Measurements from ENCODE around the gene DNAAF1.
"Not testable (repeated sequence)": the region's sequence is repeated elsewhere in the genome, so short reads cannot be mapped to it uniquely, and the experiment has no call there.

Gene DNAAF1

DNA sequence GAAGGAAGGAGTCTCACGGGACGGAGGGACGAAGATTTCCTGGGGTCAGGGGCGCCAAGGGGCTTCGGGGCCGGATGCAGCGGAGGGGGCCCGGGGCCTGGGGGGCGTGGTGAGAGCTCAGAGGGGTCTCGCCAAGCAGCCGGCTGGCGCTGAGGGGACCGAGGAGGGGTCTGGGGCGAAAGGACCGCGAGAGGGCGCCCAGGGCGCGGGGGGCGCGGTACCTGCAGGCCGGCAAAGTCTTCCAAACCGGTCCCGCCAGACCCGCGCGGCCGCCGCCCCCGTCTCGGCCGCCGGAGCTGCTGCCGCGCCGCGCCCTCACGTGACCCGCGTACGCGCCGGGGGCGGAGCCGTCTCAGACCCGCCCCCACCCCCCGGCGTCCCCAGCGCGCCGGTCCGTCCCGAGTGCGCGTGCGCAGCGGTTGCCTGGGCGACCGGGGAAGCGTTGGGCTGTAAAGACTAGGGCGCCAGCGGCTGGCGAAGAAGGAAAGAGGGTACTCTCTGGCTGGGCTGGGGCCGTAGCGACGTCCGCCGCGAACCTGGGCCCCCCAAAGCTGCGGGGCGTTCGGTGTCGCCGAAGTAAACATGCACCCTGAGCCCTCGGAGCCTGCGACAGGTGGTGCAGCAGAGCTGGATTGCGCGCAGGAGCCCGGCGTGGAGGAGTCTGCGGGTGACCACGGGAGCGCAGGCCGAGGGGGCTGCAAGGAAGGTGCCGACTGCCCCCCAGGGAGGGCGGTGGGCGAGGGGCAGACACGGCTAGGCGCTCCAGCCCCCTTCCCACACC lies at the start of gene DNAAF1, which contains the start of gene HSDL1:
TSS of gene DNAAF1 (plus strand) at position 450 of the 781 bp plus-strand sequence. CDS start at position 583, 133 bp downstream.
TSS of gene HSDL1 (minus strand) at position 319 of the 781 bp plus-strand sequence. CDS start 13,856 bp downstream, outside the sequence.
- DNase-seq = peak; percentile 95

DNA sequence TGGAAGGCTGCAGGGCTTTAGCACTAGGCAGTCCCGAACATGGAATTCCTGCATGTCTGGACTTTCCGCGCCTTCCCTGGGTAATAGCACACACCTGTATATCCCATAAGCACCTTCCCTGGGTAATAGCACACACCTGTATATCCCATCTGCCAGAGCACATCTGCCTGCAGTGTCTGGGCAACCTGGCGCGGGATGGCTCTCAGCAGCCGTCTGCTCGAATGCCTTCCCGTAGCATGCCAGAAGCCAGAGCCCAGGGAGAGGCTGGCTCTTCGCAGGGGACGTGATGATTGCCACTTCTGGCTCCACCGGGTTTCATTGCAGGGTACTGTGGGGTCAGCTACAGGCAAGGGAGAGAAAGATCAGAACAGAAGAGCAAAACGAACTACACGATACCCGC lies 49.6 kb upstream of the DNAAF1 start:
- no peak for DNase-seq

DNA sequence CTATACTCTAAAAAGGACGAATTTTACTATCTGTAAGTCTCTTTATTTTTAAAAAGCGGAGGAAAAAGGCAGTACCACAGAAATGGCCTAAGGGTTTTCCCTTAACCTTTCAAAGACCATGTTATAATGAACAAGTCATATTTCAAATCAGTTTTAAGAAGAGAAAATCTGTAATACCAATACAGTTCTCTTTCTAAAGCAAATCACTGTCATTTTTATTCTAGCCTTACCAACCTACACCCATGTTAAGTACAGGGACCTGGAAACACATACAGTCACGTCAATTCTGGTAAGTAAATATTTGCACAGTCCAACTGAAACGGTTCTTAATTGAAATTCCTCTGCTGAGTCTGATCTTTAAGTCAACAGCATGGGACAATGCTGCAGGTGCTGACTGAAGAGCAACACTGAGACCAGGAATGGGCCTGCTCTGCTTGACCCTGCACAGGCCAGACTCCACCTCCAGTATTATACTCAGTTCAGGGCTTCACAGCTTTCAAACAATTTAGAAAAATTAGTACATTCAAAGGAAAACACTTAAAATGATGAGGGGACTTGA lies 48.6 kb upstream of the DNAAF1 start:
- no peak for DNase-seq

DNA sequence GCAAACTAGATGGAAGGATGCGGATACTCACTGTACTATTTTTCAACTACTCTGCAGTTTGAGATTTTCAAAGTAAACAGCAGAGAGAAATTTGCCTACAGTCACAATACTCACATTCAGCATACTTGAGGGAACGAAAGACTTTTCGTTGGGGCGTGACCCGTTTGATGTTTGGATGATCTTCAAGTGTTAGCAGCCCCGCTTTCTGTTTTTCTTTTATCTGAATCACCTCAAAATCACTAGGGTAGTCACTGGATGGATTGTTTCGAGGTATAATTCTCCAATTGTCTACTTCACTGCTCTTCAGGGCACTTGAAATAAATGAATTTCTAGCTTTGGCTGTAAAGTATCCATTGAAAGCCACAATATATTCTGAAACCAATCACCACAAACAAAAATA lies 46.2 kb upstream of the DNAAF1 start:
- DNase-seq = no peak

DNA sequence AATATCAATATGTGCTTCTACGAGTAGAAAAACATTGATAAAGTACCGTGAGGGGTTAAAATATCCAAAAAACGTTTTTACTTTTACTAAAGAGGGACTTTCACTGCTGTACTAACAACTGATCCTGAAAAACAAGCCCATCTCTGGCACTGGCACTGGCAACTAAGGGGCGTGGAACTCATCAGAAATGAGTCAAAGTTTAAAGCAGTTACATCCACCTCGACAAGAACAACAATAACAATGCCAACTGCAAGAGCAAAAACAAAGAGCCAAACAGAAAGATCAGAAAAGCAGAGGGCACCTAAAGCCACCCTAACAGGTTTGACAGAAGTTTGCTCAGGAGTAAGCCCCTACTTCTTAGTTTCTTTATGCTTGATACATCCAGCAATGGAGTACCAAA lies 41.4 kb upstream of the DNAAF1 start:
- no peak for DNase-seq

DNA sequence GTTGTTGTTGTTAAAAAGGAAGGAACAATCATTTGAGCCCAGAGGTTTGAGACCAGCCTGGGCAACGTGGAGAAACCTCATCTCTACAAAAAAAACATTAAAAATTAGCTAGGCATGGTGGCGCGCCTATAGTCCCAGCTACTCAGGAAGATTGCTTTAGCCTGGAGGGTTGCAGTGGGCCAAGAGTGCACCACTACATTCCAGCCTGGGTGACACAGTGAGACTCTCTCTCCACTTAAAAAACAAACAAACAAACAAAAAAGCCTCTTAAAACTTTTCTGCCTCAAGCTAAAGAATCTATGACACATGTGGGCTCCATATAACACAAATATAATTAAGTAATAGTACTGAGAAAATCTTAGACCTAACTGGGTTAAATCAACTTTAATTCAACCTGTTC lies 40.9 kb upstream of the DNAAF1 start:
- DNase-seq = no peak

DNA sequence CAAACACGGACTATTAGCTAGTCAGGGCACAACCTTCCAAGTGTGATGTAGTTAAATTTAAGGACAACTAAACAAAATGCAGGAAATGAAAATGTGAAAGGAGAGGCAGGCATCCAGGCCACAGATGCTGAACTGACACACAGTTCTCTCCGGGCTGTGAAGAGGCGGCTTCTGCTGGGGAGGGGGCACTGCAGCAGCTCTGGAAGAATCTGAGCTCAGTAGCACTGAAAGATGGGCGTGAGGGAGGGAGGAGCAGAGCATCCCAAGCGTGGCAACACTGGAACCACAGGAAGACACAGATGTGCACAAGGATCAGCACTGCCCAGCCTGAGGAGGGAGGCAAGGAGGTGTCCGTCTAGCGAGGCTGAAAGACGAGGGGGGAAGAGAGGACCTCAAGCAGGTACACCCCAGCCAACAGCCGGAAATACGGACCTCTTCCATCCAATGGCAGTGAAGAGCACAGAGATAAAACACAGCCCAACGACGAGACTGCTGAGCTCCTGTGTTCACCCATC lies 39.8 kb upstream of the DNAAF1 start:
- DNase-seq = no peak

DNA sequence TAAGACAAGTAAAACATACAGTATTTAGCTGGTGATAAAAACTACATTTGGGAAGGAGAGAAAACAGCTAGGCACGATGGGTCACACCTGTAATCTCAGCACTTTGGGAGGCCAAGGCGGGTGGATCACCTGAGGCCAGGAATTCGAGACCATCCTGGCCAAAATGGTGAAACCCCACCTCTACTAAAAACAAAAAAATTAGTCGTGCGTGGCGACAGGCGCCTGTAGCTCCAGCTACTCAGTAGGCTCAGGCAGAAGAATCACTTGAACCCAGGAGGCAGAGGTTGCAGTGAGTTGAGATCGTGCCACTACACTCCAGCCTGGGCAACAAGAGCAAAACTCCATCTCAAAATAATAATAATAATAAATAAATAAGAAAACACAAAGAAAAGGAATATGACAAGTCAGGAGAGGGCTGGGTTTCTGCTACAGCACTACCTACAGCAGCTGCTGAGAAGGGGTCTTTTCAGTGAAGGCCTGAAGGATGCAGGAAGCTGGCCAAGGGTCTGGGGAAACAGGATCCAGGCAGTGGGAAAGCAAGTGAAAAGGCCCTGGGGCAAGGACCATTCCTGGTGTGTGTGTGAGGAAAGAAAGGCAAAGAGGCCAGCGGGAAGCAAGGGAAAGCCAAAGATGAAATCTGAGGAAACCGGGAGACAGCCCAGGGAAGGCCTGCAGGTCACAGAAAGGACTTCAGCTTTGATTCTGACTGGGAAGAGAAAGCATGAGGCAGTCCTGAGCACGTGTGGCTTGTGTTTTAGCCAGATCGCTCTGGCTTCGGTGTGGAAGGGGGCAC lies 39.0 kb upstream of the DNAAF1 start:
- no peak for DNase-seq

DNA sequence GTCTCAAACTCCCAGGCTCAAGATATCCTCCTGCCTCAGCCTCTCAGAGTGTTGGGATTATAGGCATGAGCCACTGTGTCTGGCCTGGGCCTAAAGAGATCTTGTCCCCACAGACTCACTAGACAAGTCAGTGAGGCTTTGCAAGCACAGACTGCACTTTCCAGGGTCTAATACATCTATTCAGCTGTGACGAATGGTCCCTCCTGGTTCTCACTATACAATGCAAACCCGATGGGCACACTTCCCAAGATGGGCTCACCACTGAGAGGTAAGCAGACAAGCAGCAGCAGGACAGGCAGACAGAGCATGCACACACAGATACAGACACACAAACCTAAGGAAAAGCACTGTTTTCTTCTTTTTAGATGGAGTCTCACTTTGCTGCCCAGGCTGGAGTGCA lies 37.2 kb upstream of the DNAAF1 start:
- DNase-seq = no peak

DNA sequence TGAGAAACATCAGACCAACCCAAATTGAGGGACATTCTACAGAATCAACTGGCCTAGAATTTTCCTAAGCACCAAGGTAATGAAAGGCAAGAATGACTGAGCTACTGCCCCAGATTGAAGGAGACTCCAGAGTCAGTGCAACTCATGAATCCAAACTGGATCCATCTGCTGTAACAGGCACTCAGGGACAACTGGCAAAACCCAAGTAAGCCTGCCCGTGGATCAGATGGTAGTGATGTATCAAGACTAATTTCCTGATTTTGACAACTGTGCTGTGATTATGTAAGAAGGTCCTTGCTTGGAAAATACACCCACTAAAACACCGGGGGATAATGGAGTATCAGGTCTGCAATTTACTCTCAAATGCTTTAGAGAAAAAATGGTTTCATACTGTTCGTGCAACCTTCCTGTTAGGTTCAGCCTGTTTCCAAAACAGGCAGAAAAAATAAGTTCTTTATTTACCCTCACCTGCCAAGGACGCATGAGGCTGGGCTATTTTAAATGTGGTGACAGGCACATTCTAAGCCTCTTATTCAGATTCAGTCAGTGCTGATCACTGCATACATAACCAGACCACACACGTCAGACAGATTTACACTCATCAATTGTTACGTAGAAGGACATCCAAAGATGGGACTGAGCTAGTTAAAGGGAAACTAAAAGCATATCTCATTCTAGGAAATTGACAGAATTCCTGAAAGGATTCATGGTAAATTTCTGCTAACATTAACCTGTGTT lies 35.3 kb upstream of the DNAAF1 start:
- DNase-seq = no peak

DNA sequence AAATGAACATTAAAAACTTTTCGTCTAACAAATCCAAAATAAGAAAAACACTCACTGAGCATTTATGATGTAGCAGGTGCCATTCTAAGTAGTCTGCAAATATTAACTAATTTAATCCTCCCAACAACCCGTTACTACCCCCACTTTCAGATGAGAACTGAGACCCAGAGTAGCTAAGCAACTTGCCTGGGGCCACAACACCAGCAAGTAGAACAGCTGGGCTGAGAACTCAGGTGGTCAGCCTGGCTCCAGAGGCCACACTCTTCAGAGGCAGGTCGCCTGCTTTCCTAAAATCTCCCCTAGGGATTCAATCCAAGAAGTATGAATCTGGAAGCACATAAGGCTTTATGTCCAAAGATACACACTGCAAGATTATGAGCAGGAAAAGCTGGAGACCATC lies 34.6 kb upstream of the DNAAF1 start:
- DNase-seq = no peak

DNA sequence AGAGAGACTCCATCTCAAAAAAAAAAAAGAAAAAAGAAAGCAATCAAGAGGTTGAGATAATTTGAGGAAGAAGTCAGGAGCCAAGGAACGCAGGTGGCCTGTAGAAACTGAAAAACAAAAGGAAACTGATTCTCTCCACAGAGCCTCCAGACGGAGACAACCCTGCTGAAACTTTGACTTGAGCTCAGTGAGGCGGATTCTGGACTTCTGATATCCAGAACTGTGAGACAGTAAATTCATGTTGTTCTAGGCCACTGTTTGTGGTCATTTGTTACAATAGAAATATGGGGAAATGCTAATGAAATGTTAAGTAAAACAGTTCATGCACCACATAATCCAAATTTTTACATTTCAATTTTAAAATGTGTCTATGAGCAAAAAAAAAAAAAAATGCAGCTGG lies 33.6 kb upstream of the DNAAF1 start:
- DNase-seq = no peak

DNA sequence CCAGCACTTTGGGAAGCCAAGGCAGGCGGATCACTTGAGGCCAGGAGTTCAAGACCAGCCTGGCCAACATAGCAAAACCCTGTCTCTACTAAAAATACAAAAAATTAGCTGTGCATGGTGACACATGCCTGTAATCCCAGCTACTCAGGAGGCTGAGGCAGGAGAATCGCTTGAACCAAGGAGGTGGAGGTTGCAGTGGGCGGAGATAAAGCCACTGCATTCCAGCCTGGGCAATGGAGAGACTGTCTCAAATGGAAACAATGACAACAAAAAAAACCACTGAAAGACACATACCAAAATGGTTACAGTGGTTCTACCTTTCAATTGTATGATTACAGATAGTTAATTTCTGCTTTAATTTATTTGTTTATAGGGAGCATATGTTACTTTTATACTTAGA lies 33.2 kb upstream of the DNAAF1 start:
- DNase-seq = not testable (repeated sequence)

DNA sequence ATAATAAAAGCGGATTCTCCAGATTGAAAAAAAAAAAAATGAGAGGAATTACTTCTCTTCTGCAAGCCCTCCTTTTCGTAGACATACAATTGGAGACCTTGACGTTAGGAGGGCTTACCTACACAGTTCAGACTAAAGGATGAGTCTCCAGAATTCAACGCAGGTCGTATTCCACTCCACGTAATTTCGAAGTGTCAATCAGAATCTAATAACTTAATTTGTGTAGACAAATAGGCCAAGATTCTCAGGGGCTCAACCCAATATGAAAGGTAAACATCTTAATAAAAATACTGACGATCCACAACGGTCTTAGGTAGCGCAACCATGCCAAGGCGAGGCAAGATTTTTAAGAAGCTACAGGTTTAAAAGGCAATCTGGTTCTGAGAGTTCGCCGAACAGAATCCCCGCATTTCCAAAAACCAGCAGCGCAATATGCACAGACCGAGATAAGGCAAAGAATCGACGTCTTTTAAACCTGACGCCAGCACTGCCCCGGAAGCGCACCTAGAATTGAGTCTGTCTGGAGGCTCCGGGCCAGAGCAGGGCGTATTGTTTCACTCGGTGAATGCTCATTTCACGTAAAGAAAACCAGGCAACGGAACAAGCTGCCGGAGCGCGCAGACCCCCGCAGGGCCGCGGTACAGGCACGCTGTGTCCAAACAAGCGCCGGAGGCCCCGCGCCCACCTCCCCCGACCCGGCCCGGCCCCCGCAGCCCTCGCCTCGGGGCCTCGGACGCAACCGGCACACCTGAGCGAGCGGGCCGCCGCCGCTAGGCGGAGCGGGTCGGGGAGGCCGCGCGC lies 29.0 kb upstream of the DNAAF1 start:
- DNase-seq = no peak

DNA sequence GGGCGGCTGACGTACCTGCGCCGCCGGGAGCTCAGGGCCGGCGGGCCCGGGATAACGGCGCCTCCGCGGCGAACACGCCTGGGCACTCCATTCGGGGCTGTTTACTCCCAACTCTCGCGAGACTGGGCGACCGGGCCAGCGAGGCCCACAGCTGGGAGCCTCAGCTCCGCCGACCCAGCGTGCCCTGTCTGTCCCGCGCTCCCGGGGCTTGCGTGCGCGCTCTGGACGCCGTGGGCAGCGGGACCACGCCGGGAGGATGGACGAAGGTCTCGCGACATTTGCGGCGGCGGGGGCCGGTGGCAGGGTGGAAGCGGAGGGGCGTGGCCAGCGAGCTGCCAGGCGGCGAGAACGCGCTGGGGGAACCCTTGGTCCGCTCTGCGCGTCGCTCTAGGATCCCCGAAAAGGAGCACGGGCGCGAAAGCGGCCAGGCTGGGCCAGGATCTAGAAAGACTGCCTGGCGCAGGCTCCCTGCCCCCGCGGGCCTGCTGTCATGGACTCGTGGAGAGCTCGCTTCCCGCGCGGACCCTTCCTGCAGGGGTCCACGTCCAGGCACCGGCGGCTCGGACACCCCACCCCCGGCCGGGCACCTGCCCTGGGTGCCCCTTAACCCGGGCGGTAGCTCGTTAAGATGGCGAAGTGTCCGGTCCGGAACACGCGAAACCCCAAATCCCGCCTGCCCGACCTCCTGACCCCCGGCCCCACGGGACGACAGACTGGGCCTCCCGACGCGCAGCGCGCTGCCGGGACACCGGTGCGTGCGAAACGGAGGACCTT lies 28.2 kb upstream of the DNAAF1 start, which contains the start of gene MBTPS1:
TSS of gene MBTPS1 (minus strand) at position 223 of the 774 bp plus-strand sequence. CDS start 15,159 bp downstream, outside the sequence.
- DNase-seq = peak; percentile 99

DNA sequence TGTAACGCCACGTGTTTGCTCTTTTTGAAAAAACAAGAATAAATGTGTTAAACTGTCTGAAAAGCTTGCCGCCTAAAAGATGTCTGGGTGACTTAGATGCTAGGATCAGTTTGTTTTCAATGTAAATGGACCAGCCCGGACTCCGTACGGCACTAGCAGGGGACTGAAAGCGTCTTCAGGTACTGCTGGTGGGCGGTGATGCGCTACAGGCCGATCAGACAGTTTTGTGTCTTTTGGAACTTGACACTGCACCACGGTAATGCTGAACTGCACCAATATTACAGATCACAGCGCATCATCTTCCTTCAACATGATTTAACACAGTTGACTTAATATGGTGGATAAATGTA lies 27.6 kb upstream of the DNAAF1 start:
- DNase-seq = no peak

DNA sequence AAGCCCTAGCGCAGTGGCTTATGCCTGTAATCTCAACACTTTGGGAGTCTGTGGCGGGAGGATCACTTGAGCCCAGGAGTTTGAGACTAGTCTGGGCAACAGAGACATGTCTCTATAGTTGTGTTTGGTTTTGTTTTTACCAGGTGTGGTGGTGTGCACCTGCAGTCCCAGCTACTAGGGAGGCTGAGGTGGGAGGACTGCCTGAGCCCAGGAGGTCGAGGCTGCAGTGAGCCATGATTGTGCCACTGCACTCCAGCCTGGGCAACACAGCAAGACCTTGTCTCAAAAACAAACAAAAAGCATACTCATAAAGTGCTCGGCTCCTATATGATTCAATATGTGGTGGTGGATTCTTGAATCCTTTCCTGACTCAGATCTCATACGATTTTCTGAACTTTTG lies 26.8 kb upstream of the DNAAF1 start:
- not testable (repeated sequence) for DNase-seq

DNA sequence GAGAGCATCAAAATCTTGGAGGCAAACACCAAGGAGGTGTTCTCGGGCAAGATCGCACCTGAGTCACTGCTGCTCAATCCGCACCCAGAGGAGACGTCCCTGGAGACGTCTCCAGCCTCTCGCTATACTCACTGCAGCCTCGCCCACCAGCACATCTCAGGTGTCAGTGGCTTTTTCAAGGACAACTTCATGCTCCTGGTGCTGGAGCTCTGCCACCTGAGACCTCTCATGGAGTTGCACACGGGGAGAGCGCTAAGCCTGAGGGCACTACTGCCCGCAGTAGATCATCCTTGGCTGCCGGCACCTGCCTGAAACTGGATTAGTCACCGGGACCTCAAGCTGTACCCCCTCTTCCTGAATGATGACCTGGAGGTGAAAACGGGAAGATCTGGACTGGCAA lies 25.7 kb upstream of the DNAAF1 start:
- no peak for DNase-seq

DNA sequence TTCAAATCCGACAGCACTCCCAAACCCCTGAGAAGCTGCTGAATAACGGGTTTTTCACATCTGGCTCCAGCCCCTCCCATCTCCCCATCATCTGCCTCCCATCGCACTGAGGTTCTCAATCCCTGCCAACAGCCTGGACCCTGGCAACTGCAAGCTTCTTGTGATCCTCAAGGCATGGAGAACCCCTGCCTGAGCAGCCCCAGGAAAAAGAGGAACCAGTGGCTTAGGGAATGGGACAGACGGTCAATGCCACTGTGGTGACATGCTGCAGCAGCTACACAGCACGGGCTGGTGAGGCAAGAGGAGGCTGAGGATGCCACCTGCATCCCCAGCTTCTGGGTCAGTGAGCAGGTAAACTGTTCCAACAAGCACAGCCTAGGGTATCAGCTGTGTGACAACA lies 25.1 kb upstream of the DNAAF1 start:
- no peak for DNase-seq

DNA sequence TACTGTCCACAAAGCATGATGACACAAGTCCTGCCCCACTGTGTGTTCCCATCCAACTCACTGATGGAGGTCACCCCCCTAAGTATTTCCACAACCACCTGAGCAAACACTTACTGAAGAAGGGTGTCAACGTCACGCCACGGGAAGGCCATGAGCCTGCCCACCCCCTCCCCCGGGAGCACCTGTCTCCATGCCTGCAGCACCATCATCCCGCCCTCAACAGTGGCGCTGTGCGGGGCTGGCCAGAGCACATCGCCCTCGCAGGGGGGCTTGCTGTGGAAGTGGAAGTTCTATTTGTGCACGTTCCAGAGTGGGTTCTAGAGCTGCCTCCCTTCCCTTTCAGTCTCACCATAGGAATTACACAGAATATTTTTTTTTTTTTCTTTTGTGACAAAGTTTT lies 24.1 kb upstream of the DNAAF1 start:
- no peak for DNase-seq
